ENCODE results near the gene PRR30. TPM values are rescaled to one million over a fixed set of nuclear protein-coding genes. Genes with fewer than 3 reads are reported as not detected.

Gene PRR30
- polyA plus RNA-seq, 1 donor (not counting 4 experiments of a cell fraction or from before 2014, with no cell fraction given), result not detected

DNA sequence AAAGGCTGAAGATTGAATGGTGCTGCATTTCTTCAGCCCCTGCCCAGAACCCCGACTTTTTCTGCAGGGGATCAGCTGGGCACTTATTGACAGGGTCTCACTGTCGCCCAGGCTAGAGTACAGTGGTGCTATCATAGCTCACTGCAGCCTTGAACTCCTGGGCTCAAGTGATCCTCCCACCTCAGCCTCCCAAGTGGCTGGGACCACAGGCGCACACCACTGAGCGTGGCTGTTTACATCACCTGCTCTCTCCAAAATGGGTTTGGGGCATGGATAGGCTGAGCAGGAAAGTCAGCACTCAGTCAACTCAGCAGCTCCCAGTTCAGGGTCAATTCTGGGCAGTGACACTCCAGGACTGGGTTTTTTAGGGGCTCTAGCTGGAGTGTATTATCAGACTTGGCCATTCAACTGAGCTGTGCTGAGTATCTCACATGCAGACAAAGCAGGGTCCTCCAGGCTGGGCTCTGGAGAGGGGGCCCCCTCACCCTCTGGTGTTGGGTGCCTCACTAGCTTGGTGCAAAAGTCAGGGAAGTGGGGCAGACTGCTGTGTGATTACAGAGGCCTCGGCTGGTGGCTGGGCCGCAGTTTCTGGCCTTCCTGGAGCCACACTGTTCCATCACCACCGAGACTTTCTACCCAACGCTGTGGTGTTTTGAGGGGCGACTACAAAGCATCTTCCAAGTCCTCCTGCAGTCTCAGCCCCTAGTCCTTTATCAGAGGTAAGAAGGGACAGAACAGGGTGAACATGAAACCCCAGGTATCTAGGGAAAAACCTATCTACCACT lies 11.1 kb downstream of the PRR30 start:
- TF ChIP-seq, protein P1, sequence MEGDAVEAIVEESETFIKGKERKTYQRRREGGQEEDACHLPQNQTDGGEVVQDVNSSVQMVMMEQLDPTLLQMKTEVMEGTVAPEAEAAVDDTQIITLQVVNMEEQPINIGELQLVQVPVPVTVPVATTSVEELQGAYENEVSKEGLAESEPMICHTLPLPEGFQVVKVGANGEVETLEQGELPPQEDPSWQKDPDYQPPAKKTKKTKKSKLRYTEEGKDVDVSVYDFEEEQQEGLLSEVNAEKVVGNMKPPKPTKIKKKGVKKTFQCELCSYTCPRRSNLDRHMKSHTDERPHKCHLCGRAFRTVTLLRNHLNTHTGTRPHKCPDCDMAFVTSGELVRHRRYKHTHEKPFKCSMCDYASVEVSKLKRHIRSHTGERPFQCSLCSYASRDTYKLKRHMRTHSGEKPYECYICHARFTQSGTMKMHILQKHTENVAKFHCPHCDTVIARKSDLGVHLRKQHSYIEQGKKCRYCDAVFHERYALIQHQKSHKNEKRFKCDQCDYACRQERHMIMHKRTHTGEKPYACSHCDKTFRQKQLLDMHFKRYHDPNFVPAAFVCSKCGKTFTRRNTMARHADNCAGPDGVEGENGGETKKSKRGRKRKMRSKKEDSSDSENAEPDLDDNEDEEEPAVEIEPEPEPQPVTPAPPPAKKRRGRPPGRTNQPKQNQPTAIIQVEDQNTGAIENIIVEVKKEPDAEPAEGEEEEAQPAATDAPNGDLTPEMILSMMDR (optimal IDR thresholded peaks at IDR 0.05 in 1 of 3, IDR thresholded peaks at IDR 0.05 in 1 of 3, conservative IDR thresholded peaks at IDR 0.05 in 1 of 3; ENCODE audit: extremely low read depth in 1 of 3, insufficient read depth in 2 of 3, low read length in 3 of 3), result no peak
- no peak for TF ChIP-seq EZH2 (IDR thresholded peaks at IDR 0.05; ENCODE audit: low read length)
- peaks cover 7% of the 10 kb centered on the region for H3K79me2 ChIP-seq (ENCODE audit: control insufficient read depth, insufficient read depth, low read length)
- H3K4me2 ChIP-seq (ENCODE audit: control insufficient read depth, extremely low read depth, insufficient read depth, low read depth, low read length), result no peak overlapping the region
- no peak overlapping the region for H3K9ac ChIP-seq (ENCODE audit: control insufficient read depth, extremely low read depth, insufficient read depth, low read length)
- no peaks in the 10 kb centered on the region for H4K20me1 ChIP-seq (ENCODE audit: control insufficient read depth, extremely low read depth, insufficient read depth, low read length)
- H2AFZ ChIP-seq (ENCODE audit: control insufficient read depth, low read length), result no peak overlapping the region
- DNase-seq (ENCODE audit: low read depth, low spot score) (no peak), FAIRE-seq (no peak)
- no peak overlapping the region for H3K27ac ChIP-seq (ENCODE audit: control insufficient read depth, insufficient read depth, low read length)
- peaks cover 20 to 26% of the 10 kb centered on the region in 2 experiments for H3K36me3 ChIP-seq (ENCODE audit: control insufficient read depth in 2 of 2, extremely low read depth in 1 of 2, insufficient read depth in 2 of 2, low read length in 2 of 2)
- no peak overlapping the region for H3K4me3 ChIP-seq (ENCODE audit: control insufficient read depth in 2 of 3, extremely low read depth in 1 of 3, insufficient read depth in 2 of 3, low read depth in 1 of 3, low read length in 3 of 3)
- H3K4me1 ChIP-seq (ENCODE audit: control insufficient read depth, extremely low read depth, insufficient read depth, low read length), result peaks cover under 1% of the 10 kb centered on the region
- dilution Hi-C loops (cut with MboI; ENCODE audit: extremely low pct_ligation_motif_present, low sequenced_read_pairs), result no loop called here
- H3K9me1 ChIP-seq (ENCODE audit: control insufficient read depth, extremely low read depth, insufficient read depth, low read length), result no peaks in the 10 kb centered on the region
- H3K9me3 ChIP-seq (ENCODE audit: control insufficient read depth, low read depth, low read length), result no peaks in the 10 kb centered on the region
- H3K27me3 ChIP-seq (ENCODE audit: control insufficient read depth, extremely low read depth, insufficient read depth, low read length), result peaks cover 7% of the 10 kb centered on the region

DNA sequence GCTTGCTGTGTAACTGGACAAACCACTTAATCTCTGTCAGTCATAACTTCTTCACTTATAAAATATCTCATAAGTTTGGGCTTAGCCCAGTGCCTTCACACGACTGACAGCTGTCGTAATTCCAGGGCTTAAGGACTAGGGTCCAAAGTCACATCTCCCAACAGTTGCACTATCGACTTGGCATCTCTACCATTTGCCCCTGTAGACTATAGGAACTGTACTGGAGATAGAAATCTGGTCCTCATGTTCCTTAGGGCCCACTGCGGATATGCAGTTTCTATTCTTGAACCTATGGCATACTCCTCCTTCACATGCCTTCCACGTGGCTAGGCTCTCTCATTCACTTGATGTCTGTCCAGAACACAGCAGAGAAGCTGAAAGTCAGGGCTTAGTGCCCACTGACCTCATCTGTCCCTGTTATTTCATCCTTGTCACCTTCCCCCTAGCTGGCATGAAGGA lies 12.9 kb downstream of the PRR30 start:
- Histone ChIP-seq H3K4me3 (ENCODE audit: control insufficient read depth in 2 of 3, extremely low read depth in 1 of 3, insufficient read depth in 2 of 3, low read depth in 1 of 3, low read length in 3 of 3) (no peak overlapping the region), H3K36me3 (ENCODE audit: control insufficient read depth in 2 of 2, extremely low read depth in 1 of 2, insufficient read depth in 2 of 2, low read length in 2 of 2) (peaks cover 14 to 16% of the 10 kb centered on the region in 2 experiments), H3K4me1 (ENCODE audit: control insufficient read depth, extremely low read depth, insufficient read depth, low read length) (no peaks in the 10 kb centered on the region), H3K27ac (ENCODE audit: control insufficient read depth, insufficient read depth, low read length) (no peak overlapping the region), H3K9ac (ENCODE audit: control insufficient read depth, extremely low read depth, insufficient read depth, low read length) (no peak overlapping the region), H4K20me1 (ENCODE audit: control insufficient read depth, extremely low read depth, insufficient read depth, low read length) (no peaks in the 10 kb centered on the region), H3K79me2 (ENCODE audit: control insufficient read depth, insufficient read depth, low read length) (no peaks in the 10 kb centered on the region), H3K9me1 (ENCODE audit: control insufficient read depth, extremely low read depth, insufficient read depth, low read length) (no peaks in the 10 kb centered on the region), H3K4me2 (ENCODE audit: control insufficient read depth, extremely low read depth, insufficient read depth, low read depth, low read length) (no peak overlapping the region), H3K9me3 (ENCODE audit: control insufficient read depth, low read depth, low read length) (no peaks in the 10 kb centered on the region), H3K27me3 (ENCODE audit: control insufficient read depth, extremely low read depth, insufficient read depth, low read length) (peaks cover 23% of the 10 kb centered on the region), H2AFZ (ENCODE audit: control insufficient read depth, low read length) (no peak overlapping the region)
- no peak for FAIRE-seq
- dilution Hi-C loops (cut with MboI; ENCODE audit: extremely low pct_ligation_motif_present, low sequenced_read_pairs), result no loop called here
- no peak for TF ChIP-seq EZH2 (IDR thresholded peaks at IDR 0.05; ENCODE audit: low read length)
- TF ChIP-seq, protein P1 (optimal IDR thresholded peaks at IDR 0.05 in 1 of 3, IDR thresholded peaks at IDR 0.05 in 1 of 3, conservative IDR thresholded peaks at IDR 0.05 in 1 of 3; ENCODE audit: extremely low read depth in 1 of 3, insufficient read depth in 2 of 3, low read length in 3 of 3), result no peak
- DNase-seq (ENCODE audit: low read depth, low spot score), result no peak
